ENCODE measurements around the gene CAMK1D.

The CAMK1D gene

DNA sequence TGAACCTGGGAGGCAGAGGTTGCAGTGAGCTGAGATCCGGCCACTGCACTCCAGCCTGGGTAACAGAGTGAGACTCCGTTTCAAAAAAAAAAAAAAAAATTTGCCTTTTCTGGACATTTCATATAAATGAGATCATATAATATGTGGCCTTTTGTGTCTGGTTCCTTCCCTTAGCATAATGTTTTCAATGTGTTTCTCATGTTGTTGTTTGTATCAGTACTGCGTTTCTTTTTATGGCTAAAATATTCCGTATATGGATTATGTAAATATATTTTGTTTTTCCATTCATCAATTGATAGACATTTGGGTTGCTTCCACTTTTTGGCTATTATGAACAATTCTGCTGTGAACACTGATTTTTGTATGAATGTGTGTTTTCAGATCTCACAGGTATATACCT is 394.6 kb downstream of the CAMK1D start:
- no peak for DNase-seq (ENCODE audit: low read depth)
- no peak overlapping the region for H3K4me3 ChIP-seq (ENCODE audit: low read depth, low read length)
- TF ChIP-seq, protein P1, sequence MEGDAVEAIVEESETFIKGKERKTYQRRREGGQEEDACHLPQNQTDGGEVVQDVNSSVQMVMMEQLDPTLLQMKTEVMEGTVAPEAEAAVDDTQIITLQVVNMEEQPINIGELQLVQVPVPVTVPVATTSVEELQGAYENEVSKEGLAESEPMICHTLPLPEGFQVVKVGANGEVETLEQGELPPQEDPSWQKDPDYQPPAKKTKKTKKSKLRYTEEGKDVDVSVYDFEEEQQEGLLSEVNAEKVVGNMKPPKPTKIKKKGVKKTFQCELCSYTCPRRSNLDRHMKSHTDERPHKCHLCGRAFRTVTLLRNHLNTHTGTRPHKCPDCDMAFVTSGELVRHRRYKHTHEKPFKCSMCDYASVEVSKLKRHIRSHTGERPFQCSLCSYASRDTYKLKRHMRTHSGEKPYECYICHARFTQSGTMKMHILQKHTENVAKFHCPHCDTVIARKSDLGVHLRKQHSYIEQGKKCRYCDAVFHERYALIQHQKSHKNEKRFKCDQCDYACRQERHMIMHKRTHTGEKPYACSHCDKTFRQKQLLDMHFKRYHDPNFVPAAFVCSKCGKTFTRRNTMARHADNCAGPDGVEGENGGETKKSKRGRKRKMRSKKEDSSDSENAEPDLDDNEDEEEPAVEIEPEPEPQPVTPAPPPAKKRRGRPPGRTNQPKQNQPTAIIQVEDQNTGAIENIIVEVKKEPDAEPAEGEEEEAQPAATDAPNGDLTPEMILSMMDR (IDR thresholded peaks at IDR 0.05; ENCODE audit: insufficient read depth, low read depth, low read length, missing control alignments) = no peak

DNA sequence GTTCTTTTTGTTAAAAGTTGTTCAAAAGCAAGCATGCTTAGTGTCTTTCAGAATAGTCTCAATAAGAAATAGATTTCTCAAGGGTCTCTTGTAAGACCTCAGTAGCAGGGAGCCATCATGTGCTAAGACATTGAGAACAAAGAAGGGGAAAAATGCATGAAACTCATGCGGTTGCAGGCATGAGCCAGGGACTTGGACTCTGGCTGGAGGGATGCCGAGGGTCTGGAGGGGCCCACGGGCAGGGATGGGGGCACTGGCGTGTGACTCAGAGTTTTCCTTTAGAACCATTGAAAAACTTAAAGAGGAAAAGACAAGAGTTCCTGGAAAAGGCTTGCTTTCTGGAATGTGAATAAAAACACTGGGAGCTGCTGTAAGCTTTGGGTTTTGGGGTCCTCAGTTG is 398.8 kb downstream of the CAMK1D start:
- TF ChIP-seq, protein P1 (IDR thresholded peaks at IDR 0.05; ENCODE audit: insufficient read depth, low read depth, low read length, missing control alignments) = no peak
- DNase-seq (ENCODE audit: low read depth) = no peak
- H3K4me3 ChIP-seq (ENCODE audit: low read depth, low read length) = no peak overlapping the region

DNA sequence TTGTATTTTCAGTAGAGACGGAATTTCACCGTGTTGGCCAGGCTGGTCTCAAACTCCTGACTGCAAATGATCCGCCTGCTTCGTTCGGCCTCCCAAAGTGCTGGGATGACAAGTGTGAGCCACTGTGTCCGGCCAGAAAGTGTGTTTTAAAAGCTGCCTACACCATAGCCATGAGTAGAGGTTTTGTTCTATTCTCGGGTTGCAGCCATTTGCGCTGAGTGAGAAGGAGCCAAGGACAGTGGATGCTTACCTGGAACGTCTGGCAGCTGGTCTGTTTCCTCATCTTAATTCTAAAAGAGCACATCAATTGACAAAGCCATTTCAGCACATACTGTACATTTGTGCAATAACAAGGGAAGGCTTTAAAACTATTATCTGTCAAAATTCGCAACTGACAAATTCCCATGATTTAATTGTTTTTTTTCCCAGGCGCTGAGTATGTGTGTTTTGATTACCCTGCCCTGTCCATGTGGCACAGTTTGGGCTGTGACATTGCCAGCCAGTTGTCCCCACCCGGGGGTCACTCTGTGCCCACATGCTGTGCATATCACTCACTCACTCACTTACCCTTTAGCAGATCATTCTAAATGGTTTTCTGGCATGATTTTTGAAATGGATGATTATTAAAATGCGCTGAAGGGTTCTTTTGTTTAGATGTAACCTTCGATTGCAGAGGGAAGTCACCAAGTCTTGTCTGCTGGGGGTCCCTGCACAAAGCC is 400.6 kb downstream of the CAMK1D start:
- no peak overlapping the region for H3K4me3 ChIP-seq (ENCODE audit: low read depth, low read length)
- TF ChIP-seq, protein P1 (IDR thresholded peaks at IDR 0.05; ENCODE audit: insufficient read depth, low read depth, low read length, missing control alignments) = no peak
- no peak for DNase-seq (ENCODE audit: low read depth)

DNA sequence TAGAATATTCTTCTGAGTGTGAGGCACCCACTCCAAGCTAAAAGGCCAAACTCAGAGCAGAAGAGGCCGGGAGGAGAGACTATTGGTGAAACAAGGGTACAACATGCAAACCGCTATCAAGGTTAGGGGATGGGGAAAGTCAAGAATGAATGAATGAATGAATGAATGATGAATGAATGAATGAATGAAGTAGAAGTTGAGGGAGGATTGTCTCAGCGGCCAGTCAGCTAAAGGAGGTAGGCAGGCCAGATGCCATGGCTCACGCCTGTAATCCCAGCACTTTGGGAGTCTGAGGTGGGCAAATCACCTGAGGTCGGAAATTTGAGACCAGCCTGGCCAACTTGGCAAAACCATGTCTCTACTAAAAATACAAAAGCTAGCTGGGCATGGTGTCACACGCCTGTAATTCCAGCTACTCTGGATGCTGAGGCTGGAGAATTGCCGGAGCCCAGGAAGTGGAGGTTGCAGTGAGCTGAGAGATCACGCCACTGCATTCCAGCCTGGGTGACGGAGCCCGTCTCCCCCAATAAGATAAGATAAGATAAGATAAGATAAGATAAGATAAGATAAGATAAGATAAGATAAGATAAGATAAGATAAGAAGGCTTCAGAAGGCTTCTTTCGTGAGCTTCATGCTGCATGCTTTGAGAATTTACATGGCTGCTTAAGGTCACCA is 401.3 kb downstream of the CAMK1D start:
- no peak overlapping the region for H3K4me3 ChIP-seq (ENCODE audit: low read depth, low read length)
- no peak for DNase-seq (ENCODE audit: low read depth)
- TF ChIP-seq, protein P1 (IDR thresholded peaks at IDR 0.05; ENCODE audit: insufficient read depth, low read depth, low read length, missing control alignments) = no peak

DNA sequence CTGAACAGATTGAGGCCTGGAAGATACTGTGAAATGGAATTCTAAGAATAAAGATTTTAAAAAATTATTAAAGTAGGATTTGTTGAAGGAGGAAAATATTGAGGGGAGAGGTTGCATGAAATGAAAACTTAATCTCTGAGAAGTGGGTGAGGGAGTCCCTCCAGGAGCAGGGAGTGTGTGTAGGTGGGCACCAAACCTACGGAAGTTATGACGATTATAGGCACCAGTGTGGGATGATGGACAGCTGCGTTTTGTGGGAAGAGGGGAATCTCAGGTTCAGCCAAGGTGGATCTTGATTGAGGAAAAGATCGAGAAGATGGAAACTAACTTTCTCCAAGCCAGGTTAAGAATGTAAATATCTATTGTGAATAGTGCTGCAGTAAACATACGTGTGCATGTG is 405.7 kb downstream of the CAMK1D start:
- TF ChIP-seq, protein P1 (IDR thresholded peaks at IDR 0.05; ENCODE audit: insufficient read depth, low read depth, low read length, missing control alignments) = no peak
- H3K4me3 ChIP-seq (ENCODE audit: low read depth, low read length) = no peak overlapping the region
- DNase-seq (ENCODE audit: low read depth) = no peak

DNA sequence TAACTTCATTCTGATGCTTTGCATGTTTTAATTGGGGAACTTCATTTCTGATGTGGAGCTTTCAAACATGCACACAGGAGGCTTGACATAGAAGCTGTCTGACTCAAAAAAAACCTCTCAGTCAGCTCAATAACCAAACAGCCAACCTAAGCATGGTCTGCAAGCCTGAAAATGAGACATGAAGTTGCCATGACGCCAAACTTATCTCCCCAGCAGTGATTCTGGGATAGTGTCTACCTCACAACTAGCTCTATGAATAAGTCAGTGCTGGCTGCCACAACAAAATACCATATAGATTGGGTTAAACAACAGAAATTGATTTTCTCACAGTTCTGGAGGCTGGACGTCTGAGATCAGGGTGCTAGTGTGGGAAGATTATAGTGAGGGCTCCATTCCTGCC is 408.0 kb downstream of the CAMK1D start:
- no peak for DNase-seq (ENCODE audit: low read depth)
- TF ChIP-seq, protein P1 (IDR thresholded peaks at IDR 0.05; ENCODE audit: insufficient read depth, low read depth, low read length, missing control alignments) = no peak
- no peak overlapping the region for H3K4me3 ChIP-seq (ENCODE audit: low read depth, low read length)
